Measurements from ENCODE around the gene CCDC106.

Gene CCDC106

DNA sequence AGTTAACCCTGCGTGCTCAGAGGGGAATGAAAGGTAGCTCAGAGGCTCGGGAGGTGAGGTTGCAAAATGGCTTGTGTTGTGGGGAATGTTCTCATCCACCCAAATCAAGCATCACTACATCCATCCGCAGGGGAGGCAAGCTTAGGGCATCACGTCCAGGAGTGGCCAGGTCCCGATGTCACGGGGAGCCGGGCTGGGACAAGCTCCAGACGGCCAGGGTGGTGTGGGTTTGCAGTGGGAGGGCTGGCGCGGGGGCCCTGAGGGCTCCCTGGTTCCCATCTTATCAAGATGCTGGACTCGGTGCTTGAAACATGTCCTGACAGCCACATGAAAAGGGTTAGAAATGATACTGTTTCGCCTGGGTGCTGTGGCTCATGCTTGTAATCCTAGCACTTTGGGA lies 52.8 kb downstream of the CCDC106 start:
- DNase-seq = no peak

DNA sequence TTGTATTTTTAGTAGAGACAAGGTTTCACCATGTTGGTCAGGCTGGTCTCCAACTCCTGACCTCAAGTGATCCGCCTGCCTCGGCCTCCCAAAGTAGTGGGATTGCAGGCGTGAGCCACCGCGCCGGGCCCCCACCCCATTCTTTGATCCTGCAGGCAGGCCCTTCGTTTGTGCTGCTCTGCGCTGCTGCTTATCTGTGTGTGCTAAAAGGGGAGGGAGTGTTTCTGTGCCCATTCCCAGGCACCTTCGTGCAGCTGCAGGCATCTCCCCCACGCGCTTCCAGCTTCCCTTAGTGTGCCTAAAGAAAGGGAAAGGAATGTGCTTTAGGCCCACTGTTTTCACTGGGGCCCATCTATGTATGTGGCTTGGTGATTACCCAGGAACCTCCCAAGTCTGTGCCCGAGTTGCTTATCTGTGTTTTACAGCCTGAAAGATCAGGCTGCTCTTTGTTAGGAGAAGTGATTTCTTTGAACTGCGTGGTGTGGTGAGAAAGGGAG lies 54.2 kb downstream of the CCDC106 start:
- DNase-seq = no peak
